Astrocyte (in vitro differentiated cells and primary cell): ENCODE measurements around the gene MS4A4A.

ENCODE experiments used
- CTCF ChIP-seq: IDR thresholded peaks from 2 replicates; pipeline ENCODE4 v1.5.1; 2011; ENCODE audit warnings: low read depth, mild to moderate bottlenecking, inconsistent platforms, low read length, moderate library complexity; ENCODE audit not compliant: insufficient read depth
- EZH2 ChIP-seq: IDR thresholded peaks from 2 replicates; pipeline ENCODE4 v1.6.1; 2012; ENCODE audit warnings: mild to moderate bottlenecking, low read length, inconsistent platforms; ENCODE audit not compliant: insufficient read depth

GRCh38 chr11:60282286-60282685 is 1.8 kb downstream of the MS4A4A start:
- TF ChIP-seq CTCF (no peak), EZH2 (no peak)
